Measurements from ENCODE around the gene TNPO3. TPM values are rescaled to one million over a fixed set of nuclear protein-coding genes. Genes with fewer than 3 reads are reported as not detected.

Gene TNPO3
- total and polyA plus RNA-seq, 2 of the 4 experiments (the other 2 are of a cell fraction) = 24.2 to 77.2 TPM

DNA sequence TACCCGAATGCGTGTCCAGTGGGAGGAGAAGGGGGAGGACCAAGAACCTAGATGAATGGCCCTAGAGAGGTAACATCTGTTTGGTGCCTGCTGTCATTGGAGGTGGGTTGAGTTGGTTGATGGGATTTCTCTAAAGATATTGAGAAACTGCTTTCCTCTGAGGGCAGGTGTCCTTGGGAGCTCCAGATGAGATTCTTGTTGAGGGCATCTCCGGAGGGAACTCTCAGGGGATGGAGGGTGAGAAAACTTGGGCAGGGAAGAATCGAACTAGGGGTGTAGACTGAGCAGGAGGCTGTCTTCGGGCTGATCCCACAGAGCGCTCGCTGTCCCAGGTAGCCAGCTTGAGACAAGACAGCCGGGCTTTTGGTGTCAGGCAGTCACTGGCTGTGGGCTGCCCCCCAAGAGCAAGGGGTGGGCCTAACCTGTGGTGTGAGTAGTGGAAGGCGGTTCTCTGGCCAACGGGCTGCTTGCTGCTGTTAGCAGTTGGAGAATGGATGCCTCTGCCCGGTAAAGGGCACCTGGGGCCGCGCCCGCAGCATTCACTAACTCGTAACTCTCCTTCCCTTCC is 113.5 kb downstream of the TNPO3 start:
- intact Hi-C loops (cut with micrococcal nuclease) = no loop called here
- H4K91ac ChIP-seq (ENCODE audit: insufficient read depth, low read depth, low read length) = no peak overlapping the region
- H2BK120ac ChIP-seq (ENCODE audit: low read depth, low read length) = no peak overlapping the region
- H3K14ac ChIP-seq (replicated peaks; ENCODE audit: low read depth, low read length) = no peak overlapping the region
- no peak overlapping the region for H4K8ac ChIP-seq (ENCODE audit: low read depth in 2 of 2, low read length in 2 of 2)
- H4K5ac ChIP-seq (ENCODE audit: low read depth, low read length) = no peak overlapping the region
- no peak overlapping the region for H3K56ac ChIP-seq (ENCODE audit: extremely low read depth, insufficient read depth, low read length)
- dilution Hi-C loops (cut with HindIII; ENCODE audit: low sequenced_read_pairs, unreplicated experiment) = no loop called here
- no peak overlapping the region for H3K4me2 ChIP-seq (ENCODE audit: low read depth, low read length)
- H2AK5ac ChIP-seq (ENCODE audit: low read depth, low read length) = no peak overlapping the region
- H2AK9ac ChIP-seq (replicated peaks; ENCODE audit: low read depth, low read length, poor library complexity) = peak overlapping the region; percentile 42
- H3K9ac ChIP-seq (ENCODE audit: low read depth, low read length) = no peak overlapping the region
- H3K4me3 ChIP-seq (ENCODE audit: insufficient read depth, low read depth, low read length) = no peak overlapping the region
- H4K20me1 ChIP-seq (ENCODE audit: insufficient read depth, low read length) = no peaks in the 10 kb centered on the region; the same call in 1 of the 2 replicates
- H3K27me3 ChIP-seq (ENCODE audit: control insufficient read depth, insufficient read depth, low read length) = peaks cover 55% of the 10 kb centered on the region
- H3K79me1 ChIP-seq (ENCODE audit: low read depth in 1 of 2, low read length in 2 of 2) = no peaks in the 10 kb centered on the region
- no peak overlapping the region for H3K27ac ChIP-seq (ENCODE audit: insufficient read depth, low read length)
- H3K9me3 ChIP-seq (ENCODE audit: control insufficient read depth, insufficient read depth, low read length) = no peaks in the 10 kb centered on the region
- no peak overlapping the region for H3K23ac ChIP-seq (ENCODE audit: low read depth, low read length)
- no peak overlapping the region for H2BK15ac ChIP-seq (ENCODE audit: low read depth, low read length)
- ATAC-seq (ENCODE audit: low read depth) (no peak), DNase-seq (no peak)
- H3K4me1 ChIP-seq (ENCODE audit: control insufficient read depth, insufficient read depth, low read length) = no peaks in the 10 kb centered on the region; the same call in 1 of the 2 replicates
- TF ChIP-seq RCOR1 (IDR thresholded peaks at IDR 0.05; ENCODE audit: insufficient replicate concordance, low read length) (no peak), CHD1 (IDR thresholded peaks at IDR 0.05; ENCODE audit: low read depth, low read length) (no peak), MAZ (IDR thresholded peaks at IDR 0.05; ENCODE audit: borderline replicate concordance, low read depth, low read length) (no peak), RFX5 (IDR thresholded peaks at IDR 0.05; ENCODE audit: low read depth, low read length) (no peak), CEBPB (IDR thresholded peaks at IDR 0.05; ENCODE audit: low read depth, low read length) (no peak), NFE2L2 (IDR thresholded peaks at IDR 0.05; ENCODE audit: low read depth, low read length) (no peak), RAD21 (IDR thresholded peaks at IDR 0.05; ENCODE audit: low read length) (no peak), MAFK (IDR thresholded peaks at IDR 0.05; ENCODE audit: low read depth, low read length) (no peak)
- TF ChIP-seq, protein P1, sequence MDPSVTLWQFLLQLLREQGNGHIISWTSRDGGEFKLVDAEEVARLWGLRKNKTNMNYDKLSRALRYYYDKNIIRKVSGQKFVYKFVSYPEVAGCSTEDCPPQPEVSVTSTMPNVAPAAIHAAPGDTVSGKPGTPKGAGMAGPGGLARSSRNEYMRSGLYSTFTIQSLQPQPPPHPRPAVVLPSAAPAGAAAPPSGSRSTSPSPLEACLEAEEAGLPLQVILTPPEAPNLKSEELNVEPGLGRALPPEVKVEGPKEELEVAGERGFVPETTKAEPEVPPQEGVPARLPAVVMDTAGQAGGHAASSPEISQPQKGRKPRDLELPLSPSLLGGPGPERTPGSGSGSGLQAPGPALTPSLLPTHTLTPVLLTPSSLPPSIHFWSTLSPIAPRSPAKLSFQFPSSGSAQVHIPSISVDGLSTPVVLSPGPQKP (IDR thresholded peaks at IDR 0.05; ENCODE audit: borderline replicate concordance, low read depth, low read length) = no peak
- TF ChIP-seq, protein P2, sequence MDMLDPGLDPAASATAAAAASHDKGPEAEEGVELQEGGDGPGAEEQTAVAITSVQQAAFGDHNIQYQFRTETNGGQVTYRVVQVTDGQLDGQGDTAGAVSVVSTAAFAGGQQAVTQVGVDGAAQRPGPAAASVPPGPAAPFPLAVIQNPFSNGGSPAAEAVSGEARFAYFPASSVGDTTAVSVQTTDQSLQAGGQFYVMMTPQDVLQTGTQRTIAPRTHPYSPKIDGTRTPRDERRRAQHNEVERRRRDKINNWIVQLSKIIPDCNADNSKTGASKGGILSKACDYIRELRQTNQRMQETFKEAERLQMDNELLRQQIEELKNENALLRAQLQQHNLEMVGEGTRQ (IDR thresholded peaks at IDR 0.05; ENCODE audit: low read depth, low read length) = no peak
- no TSS peak for BruUV-seq (replicated peaks)
- no peak overlapping the region for H3K4ac ChIP-seq (ENCODE audit: low read depth, low read length)
- H2BK5ac ChIP-seq (ENCODE audit: low read depth, low read length, poor library complexity, severe bottlenecking) = no peak overlapping the region
- WGBS, 2 experiments (ENCODE audit: extremely low coverage in 2 of 2, insufficient read length in 1 of 2) = 67% methylated on average over 2 of the region's 15 CpGs; no CpG with 5 or more reads in 1 of the 2 experiments
- ChIA-PET CTCF (interaction anchor here (1.3 kb wide), 1 partner anchor 150 kb away, joined by 3 read pairs; no protein-coding TSS in a partner anchor), POLR2A (ENCODE audit: unreplicated experiment) (no interaction called here)
- in situ Hi-C loops (cut with MboI; ENCODE audit: low sequenced_read_pairs) = no loop called here
- H2BK20ac ChIP-seq (ENCODE audit: low read depth, low read length) = no peak overlapping the region
- H3K18ac ChIP-seq (ENCODE audit: low read depth, low read length) = no peak overlapping the region
- no peaks in the 10 kb centered on the region for H3K36me3 ChIP-seq (ENCODE audit: control insufficient read depth, insufficient read depth, low read length)
- no peak overlapping the region for H2AFZ ChIP-seq (replicated peaks; ENCODE audit: low read length, poor library complexity)
- H3K9me1 ChIP-seq (ENCODE audit: insufficient read depth, low read length) = no peaks in the 10 kb centered on the region
